ENCODE data around the gene OR10J4.

- TF ChIP-seq SUZ12 (IDR thresholded peaks at IDR 0.05; ENCODE audit: extremely low read depth, insufficient read depth, insufficient read length): no peak
- TF ChIP-seq YY1 (IDR thresholded peaks at IDR 0.05; ENCODE audit: insufficient read depth, insufficient read length): no peak
- TF ChIP-seq ZNF274 (IDR thresholded peaks at IDR 0.05; ENCODE audit: low read depth, low read length): no peak
Measured at GRCh38 chr1:159444511-159444910, 12.5 kb downstream of the OR10J4 start.
